Neutrophil (primary cell): ENCODE results near the gene RNF220.
A peak's percentile ranks its signal among the peaks of the same experiment; 100 is the strongest.

Experiments
- H3K27ac ChIP-seq: fragments of 200-600 bp; sonication (generic); 2 replicates; pipeline ENCODE4 v1.5.1; 2016; ENCODE audit warnings: mild to moderate bottlenecking, moderate library complexity
- H3K27me3 ChIP-seq: fragments of 200-600 bp; sonication (generic); 2 replicates; pipeline ENCODE4 v1.6.0; 2016; ENCODE audit warnings: mild to moderate bottlenecking
- H3K36me3 ChIP-seq: fragments of 200-600 bp; sonication (generic); 2 replicates; pipeline ENCODE4 v1.5.1; 2017
- H3K4me1 ChIP-seq, 2 experiments: fragments of 200-600 bp in 1 of 2; sonication (generic) in 1 of 2; 1 replicate in 1 of 2; 2 replicates in 1 of 2; pipeline versions ENCODE4 v1.5.1 to v1.6.1; 2013 to 2016; ENCODE audit warnings: low read depth in 1 of 2, low read length in 1 of 2, mild to moderate bottlenecking in 1 of 2, moderate library complexity in 1 of 2; ENCODE audit not compliant: control insufficient read depth in 1 of 2, insufficient read depth in 1 of 2
- H3K4me3 ChIP-seq, 2 experiments: fragments of 200-600 bp in 1 of 2; sonication (generic) in 1 of 2; 1 replicate in 1 of 2; 2 replicates in 1 of 2; pipeline ENCODE4 v1.5.1; 2013 to 2016; ENCODE audit warnings: low read depth in 1 of 2, low read length in 1 of 2, mild to moderate bottlenecking in 1 of 2, moderate library complexity in 1 of 2
- H3K9me3 ChIP-seq: fragments of 200-600 bp; sonication (generic); 2 replicates; pipeline ENCODE4 v1.5.1; 2016
- CTCF ChIP-seq: fragments of 200-600 bp; sonication (generic); IDR thresholded peaks from 2 replicates; pipeline ENCODE4 v1.5.1; 2016; ENCODE audit warnings: antibody characterized with exemption

Gene RNF220

GRCh38 chr1:44377925-44378784 is 26.9 kb upstream of the RNF220 start:
- Histone ChIP-seq H3K4me3 (no peak overlapping the region), H3K27me3 (no peaks in the 10 kb centered on the region), H3K4me1 (no peaks in the 10 kb centered on the region), H3K27ac (no peak overlapping the region), H3K36me3 (no peaks in the 10 kb centered on the region), H3K9me3 (no peaks in the 10 kb centered on the region)
- TF ChIP-seq CTCF, result peak; percentile 54

GRCh38 chr1:44380666-44381177 is 24.3 kb upstream of the RNF220 start:
- Histone ChIP-seq H3K4me1 (no peaks in the 10 kb centered on the region), H3K27ac (no peak overlapping the region), H3K4me3 (no peak overlapping the region), H3K9me3 (no peaks in the 10 kb centered on the region), H3K27me3 (no peaks in the 10 kb centered on the region), H3K36me3 (no peaks in the 10 kb centered on the region)
- no peak for TF ChIP-seq CTCF

GRCh38 chr1:44388551-44388950 is 16.5 kb upstream of the RNF220 start:
- TF ChIP-seq CTCF, result no peak
- Histone ChIP-seq H3K27me3 (no peaks in the 10 kb centered on the region), H3K4me1 (no peaks in the 10 kb centered on the region), H3K9me3 (no peaks in the 10 kb centered on the region), H3K27ac (no peak overlapping the region), H3K4me3 (no peak overlapping the region), H3K36me3 (no peaks in the 10 kb centered on the region)

- TF ChIP-seq CTCF, result no peak
- Histone ChIP-seq H3K9me3 (no peaks in the 10 kb centered on the region), H3K27me3 (no peaks in the 10 kb centered on the region), H3K36me3 (no peaks in the 10 kb centered on the region), H3K27ac (no peak overlapping the region), H3K4me3 (no peak overlapping the region), H3K4me1 (no peaks in the 10 kb centered on the region)
Measured at GRCh38 chr1:44389437-44389836, 15.6 kb upstream of the RNF220 start.

DNA sequence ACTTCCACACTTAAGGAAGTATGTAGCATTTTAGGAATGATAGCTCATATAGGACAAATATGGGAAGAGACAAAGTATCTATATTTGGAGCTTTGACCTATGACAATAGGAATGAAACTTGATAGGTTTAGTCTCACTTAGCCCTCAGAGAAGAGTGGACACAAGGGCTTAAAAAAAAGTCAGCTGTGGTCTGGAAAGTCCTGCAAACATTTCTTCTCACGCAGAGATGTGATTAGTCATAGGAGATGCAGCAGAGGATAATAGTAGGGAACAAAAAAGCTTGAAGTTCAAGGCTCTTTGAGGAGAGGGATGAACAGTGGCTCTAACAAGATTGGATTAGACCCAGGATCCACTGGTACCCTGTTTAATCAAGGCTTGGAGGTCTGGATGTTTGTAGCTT is 14.8 kb upstream of the RNF220 start:
- Histone ChIP-seq H3K27ac (no peak overlapping the region), H3K27me3 (no peaks in the 10 kb centered on the region), H3K36me3 (no peaks in the 10 kb centered on the region), H3K4me3 (no peak overlapping the region), H3K4me1 (no peaks in the 10 kb centered on the region), H3K9me3 (no peaks in the 10 kb centered on the region)
- no peak for TF ChIP-seq CTCF
